Myocyte (in vitro differentiated cells): ENCODE results near the gene TMEM183A. TPM values are rescaled to one million over a fixed set of nuclear protein-coding genes. Genes with fewer than 3 reads are reported as not detected.
A peak's percentile ranks its signal among the peaks of the same experiment; 100 is the strongest.
"Not testable (repeated sequence)": the region's sequence is repeated elsewhere in the genome, so short reads cannot be mapped to it uniquely, and the experiment has no call there.

Source experiments
- DNase-seq: peaks from one replicate; pipeline ENCODE4 v3.0.0-alpha.2; 2012; ENCODE audit warnings: low read depth
- polyA plus RNA-seq: library from polyadenylated mRNA; unstranded; fragments of >200 nt; gene quantifications from one replicate; pipeline ENCODE4 v1.2.1, GENCODE V29; 2012; ENCODE audit warnings: missing spikeins
- total RNA-seq: library from RNA; depleted of rRNA; stranded (reverse); fragments of >200 nt; gene quantifications from 2 replicates; pipeline ENCODE4 v1.2.3, GENCODE V29; 2014

Gene TMEM183A
- total RNA-seq, result 90.5 and 108 TPM in 2 replicates
- polyA plus RNA-seq, result 59.0 TPM

- peak; percentile 98 for DNase-seq
Observed at GRCh38 chr1:203006948-203007871, at the start of gene TMEM183A. Gene TMEM183A (plus strand): TSS chr1:203007374. CDS start chr1:203007466, 92 bp downstream.

GRCh38 chr1:202957733-202958543 lies 49.2 kb upstream of the TMEM183A start, which contains the start of gene ADIPOR1:
Gene ADIPOR1 (minus strand): TSS chr1:202958312. CDS start chr1:202951070, 7,242 bp downstream.
- peak; percentile 88 for DNase-seq

DNA sequence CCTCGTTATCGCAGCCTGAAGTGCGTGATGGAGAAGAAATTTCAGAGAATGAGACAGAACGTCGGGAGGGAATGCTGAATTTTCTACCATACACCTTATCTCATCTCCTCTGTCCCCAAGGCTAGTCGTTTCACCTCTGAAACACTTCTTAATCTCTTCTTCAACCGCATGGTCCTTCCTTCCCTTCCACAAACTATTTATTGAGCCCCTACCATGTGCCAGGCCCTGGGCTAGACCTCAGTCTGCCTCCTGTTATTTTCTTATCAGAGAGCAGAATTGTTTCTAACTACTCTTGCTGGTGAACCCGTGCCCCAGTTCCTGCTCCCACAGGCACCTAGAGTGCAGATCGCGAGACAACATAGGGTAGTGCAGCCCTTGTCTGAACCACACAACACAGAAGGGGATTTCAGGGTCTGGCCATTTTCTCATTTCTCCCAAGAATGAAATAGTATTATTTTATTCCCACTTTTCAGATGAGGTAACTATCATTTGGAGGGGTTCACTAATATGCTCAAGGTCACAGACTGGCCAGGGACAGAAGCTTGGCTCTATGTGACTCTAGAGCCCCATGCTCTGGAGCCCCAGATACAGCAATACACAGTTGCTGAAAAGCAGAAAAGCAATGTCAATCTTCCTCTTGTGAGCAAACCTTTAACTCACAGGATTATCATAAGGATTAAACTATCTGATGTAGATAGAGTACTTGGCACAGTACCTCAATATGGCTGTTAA lies 48.5 kb upstream of the TMEM183A start:
- DNase-seq, result peak; percentile 56

DNA sequence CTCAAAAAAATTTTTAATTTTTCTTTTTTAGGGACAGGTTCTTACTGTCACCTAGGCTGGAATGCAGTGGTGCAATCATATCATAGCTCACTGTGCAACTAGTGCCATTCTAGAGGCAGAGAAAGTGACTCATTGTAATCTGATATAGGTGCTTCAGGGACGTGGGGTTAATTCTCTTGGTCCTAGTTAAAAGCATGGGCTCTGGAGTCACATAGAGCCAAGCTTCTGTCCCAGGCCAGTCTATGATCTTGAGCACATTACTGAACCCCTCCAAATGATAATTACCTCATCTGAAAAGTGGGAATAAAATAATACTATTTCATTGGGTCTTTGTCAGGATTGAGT lies 47.9 kb upstream of the TMEM183A start:
- DNase-seq, result peak; percentile 87

DNA sequence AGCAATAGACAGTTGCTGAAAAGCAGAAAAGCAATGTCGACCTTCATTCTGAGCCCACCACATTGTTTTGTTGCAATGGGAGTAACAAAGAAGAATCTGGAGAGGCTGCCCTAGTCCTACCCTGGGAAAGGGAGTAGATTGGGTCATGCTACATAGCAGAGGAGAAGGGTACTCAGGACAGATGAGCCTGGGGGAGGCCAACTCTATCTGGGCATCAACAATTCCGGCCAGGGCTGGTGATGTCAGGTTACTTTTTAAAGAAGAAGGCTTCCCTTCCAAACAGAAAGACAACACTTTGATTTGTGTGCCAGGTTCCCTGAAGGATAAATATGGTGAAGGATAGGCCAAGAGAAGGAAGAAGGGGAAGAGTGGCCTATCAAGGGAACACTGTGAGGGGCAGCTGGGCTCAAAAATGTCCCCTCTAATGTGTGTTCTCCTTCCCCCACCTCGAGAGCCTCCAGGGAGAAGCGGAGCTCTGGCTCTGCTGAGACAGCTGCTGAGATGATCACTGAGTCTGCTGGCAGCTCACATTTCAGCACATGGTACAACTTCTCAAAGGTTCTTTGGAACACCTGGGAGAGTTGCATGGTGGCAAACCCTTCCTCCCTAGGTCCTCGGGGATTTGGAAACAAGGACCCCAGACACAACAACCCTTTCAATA lies 45.8 kb upstream of the TMEM183A start:
- DNase-seq, result peak; percentile 85

DNA sequence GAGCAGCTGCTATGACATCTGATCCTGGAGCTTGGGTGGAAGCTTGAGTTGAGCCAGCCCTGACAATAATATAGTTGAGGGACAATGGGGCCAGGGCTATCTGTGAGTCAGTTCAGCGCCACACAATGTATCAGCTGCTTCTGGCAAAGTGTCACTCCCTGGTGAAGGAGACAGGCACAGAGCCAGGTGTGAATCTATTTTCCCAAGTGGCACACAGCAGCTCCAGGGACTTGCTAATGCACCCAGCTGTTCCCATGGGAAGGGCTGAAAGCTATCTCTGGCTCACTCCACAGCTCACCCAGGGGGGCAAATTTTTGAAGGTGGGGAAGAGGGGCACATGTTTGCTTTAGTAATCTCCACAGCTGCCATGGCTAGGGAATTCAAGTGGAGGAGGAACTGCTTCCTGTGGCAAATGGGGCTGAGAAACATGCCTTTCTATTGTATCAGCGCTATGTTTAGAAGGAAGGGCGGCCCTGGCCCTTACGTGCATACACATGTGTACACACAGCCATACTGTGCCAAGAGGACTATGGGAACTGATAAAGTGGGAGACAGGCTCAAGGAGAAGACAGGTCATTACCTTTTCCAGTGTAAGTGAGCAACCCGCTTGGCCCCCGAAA lies 42.3 kb upstream of the TMEM183A start:
- DNase-seq, result peak; percentile 100

DNA sequence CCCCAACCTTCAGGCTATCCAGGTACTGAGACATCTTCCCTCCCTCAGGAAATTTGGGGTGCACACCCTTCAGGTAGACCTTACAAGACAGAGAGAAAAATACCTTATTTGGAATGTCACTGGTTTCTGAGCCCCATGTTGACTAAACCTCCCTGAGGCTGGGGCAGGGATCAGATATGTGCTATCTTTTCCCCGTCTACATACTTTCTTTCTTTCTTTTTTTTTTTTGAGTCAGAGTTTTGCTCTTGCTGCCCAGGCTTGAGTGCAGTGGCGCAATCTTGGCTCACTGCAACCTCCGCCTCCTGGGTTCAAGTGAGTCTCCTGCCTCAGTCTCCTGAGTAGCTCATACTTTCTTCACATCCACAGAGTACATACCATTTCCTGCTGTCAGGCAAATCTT lies 41.8 kb upstream of the TMEM183A start:
- no peak for DNase-seq

DNA sequence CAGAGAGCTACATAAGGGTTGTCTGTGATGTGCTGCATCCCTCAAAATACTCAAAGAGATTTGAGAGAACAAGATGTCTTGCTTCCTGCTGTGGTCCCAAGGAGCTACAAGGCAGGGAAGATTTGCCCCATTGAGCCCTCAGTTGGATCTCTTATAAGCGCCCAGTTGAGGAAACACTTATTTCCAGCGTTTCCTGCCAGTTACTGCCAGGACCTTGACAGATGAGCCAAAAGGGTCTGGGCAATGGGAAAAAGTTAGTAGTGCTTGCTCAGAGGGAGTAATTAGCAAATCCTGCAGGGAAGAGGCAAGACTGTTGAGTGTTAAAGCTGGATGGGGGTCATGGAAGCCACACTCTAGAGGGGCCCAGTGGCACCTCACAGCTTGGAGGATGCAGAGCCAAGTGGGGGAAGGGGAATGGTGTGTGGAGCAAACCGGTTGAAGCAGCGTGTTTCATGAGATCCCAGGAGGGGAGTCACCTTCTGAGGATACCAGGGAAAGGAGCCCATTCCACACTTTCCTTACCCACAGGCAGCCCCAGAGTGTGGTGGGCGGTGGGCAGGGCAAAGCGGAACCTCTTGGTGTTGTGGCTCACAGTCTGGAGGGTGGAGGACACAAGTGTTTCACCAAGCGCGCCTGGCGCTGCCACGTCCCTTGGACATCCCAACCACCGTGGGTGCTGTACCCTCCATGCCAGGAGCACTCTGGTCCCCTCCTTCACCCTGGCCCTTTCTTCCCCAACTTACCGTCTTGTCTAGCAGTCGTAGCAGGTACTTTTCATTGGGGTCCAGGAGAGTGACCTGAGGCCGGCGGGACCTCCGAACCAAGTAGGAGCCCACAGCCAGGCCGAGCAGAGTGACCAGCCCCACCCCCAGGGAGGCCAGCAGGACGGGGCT lies 40.9 kb upstream of the TMEM183A start:
- peak; percentile 69 for DNase-seq

DNA sequence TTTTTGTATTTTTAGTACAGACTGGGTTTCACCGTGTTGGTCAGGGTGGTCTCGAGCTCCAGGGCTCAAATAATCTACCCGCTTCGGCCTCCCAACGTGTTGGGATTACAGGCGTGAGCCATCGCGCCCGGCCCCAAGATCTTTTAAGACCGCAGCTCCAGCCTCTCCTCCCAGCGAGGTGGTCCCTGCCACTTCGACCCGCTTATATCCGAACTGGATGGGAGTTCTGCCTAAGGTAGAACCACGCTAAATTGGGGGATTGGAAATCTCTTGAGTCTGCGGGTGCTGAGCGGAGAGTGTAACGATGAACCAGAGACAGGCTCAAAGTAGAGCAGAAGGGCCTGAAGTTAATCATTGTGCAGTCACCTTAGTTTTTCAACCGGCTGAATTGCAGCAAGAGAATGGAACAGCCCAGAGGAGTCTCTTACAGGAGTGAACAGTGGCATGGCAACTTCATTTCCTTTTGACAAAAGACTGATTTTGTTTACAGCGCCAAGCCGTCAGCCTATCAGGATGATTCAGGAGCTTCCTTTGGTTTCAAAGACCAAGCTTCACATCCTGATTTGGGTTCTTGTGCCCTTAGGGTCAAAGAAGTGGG lies 39.4 kb upstream of the TMEM183A start:
- no peak for DNase-seq

DNA sequence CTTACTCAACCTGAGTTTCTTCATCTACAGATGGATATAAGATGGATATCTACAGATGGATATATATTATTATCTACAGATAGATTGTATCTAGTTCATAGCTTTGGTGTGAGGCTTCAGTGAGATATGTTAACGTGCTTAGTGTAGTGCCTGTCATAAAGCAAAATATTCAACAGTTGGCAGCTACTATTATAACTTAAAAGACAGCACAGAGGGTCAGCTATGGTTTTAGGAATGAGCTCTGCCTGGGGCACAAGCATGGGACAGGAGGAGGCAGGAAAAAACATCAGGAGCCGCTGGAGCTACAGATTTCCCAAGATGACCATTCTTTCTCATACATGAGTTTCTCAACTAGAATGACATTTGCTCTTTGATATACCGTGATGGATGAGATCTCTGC lies 38.8 kb upstream of the TMEM183A start:
- DNase-seq, result no peak

- DNase-seq, result peak; percentile 79
Observed at GRCh38 chr1:202968895-202969295, 38.3 kb upstream of the TMEM183A start.

DNA sequence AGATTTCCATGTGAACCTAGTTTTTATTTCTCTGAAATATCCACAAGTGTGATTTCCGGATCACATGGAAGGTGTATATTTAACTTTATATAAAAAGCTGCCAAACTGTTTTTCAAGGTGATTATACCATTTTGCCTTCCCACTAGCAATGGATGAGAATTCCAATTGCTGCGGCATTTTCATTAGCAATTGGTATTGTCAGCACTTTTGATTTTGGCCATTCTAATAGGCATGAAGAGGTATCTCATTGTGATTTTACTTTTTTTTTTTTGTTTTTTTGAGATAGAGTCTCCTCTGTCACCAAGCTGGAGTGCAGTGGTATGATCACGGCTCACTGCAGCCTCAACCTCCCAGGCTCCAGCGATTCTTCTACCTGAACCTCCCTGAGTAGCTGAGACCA lies 35.1 kb upstream of the TMEM183A start:
- no peak for DNase-seq

- DNase-seq, result no peak
Observed at GRCh38 chr1:202974856-202975255, 32.3 kb upstream of the TMEM183A start.

GRCh38 chr1:202976633-202977032 lies 30.5 kb upstream of the TMEM183A start:
- DNase-seq, result no peak

DNA sequence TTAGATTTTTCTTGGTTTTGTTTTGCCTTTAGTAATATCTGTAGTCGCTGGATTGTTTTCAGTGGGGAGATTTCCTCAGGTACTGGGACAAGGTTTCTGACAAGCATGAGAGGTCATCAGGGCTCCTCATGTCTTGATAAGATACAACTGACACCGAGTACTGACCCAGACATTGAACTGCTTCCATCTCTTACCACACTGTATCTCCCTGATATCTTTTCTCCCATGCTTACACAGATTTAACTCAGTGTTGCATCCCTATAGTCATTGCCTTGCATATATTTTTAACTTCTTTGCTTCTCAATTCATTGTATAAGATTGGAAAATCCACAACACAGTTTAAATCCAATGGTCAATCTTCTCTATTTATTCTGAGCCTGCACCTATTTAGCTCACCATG lies 27.7 kb upstream of the TMEM183A start:
- DNase-seq, result no peak

DNA sequence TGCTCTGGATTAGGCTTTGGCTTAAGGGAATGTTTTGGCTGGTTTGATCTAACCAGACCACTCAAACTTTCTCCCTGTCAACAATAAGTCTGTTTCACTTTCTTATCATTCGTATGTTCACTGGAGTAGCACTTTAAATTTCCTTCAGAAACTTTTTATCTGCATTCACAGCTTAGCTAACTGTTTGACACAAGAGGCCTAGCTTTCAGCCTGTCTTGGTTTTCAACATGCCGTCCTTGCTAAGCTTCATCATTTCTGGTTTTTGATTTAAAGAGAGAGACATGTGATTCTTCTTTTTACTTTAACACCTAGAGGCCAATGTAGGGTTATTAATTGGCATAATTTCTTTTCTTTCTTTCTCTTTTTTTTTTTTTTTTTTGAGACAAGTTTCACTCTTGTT lies 25.2 kb upstream of the TMEM183A start:
- no peak for DNase-seq

DNA sequence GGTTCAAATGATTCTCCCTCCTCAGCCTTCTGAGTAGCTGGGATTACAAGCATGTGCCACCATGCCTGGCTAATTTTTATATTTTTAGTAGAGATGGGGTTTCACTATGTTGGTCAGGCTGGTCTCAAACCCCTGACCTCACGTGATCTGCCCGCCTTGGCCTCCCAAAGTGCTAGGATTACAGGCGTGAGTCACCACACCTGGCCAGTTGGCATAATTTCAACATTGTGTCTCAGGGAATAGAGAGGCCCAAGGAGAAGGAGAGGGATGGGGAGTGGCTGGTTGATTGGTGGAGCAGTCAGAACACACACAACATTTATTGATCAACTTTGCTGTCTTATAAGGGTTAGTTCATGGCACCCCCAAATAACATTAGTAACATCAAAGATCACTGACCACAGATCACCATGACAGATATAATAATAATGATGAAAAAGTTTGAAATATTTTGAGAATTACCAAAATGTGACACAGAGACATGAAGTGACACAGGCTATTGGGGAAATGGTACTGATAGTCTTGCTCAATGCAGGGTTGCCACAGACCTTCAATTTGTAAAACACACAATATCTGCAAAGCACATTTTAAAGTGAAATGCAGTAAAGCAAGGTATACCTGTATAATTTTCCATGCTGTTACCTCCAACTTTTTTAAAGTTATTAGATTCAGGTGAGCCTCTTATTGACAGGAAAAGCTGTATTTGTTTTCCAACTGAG lies 24.3 kb upstream of the TMEM183A start:
- peak; percentile 41 for DNase-seq

DNA sequence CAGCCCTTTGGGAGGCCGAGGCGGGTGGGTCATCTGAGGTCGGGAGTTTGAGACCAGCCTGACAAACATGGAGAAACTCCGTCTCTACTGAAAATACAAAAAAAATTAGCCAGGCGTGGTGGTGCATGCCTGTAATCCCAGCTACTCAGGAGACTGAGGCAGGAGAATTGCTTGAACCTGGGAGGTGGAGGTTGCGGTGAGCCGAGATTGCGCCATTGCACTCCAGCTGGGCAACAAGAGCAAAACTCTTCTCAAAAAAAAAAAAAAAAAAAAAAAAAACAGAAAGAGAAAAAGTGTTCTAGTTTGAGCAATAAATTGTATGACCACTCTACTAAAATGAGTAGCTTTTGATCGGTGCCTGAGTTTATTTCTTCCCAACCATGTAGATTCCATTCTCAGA lies 21.1 kb upstream of the TMEM183A start:
- DNase-seq, result not testable (repeated sequence)
